GM12892 (cell line): ENCODE data around the gene PPFIA3.

Experiments
- POLR2A ChIP-seq: IDR thresholded peaks from 2 replicates; pipeline ENCODE4 v1.6.1; 2011; ENCODE audit warnings: low read depth, low read length, control low read depth
- TAF1 ChIP-seq: IDR thresholded peaks from 2 replicates; pipeline ENCODE4 v1.6.1; 2011; ENCODE audit warnings: low read depth, mild to moderate bottlenecking, control low read depth, low read length, borderline replicate concordance

- no peak for TF ChIP-seq TAF1
- TF ChIP-seq POLR2A = no peak
These were observed 48.9 kb upstream of the PPFIA3 start for GRCh38 chr19:49070416-49070815.
